B cell (primary cell): ENCODE measurements around the gene ACIN1. TPM values are rescaled to one million over a fixed set of nuclear protein-coding genes. Genes with fewer than 3 reads are reported as not detected.

Experiments used
- ATAC-seq: fragments of 200-7000 bp; cut with Tn5 transposase; one replicate; pipeline ENCODE4 v1.10.0; 2021; ENCODE audit warnings: low read depth, mild to moderate bottlenecking, moderate number of reproducible peaks, moderate library complexity
- CTCF ChIA-PET: fragments of 350-600 bp; sonication (Branson Sonifier 250); formaldehyde crosslinking; loops from one replicate; lab custom pipeline; 2021; ENCODE audit warnings: antibody characterized with exemption, inconsistent platforms; lab: Charles Lee
- POLR2A ChIA-PET: fragments of 350-600 bp; sonication (Branson Sonifier 250); formaldehyde crosslinking; loops from one replicate; lab custom pipeline; 2021; ENCODE audit warnings: antibody characterized with exemption; lab: Charles Lee
- DNase-seq: peaks from one replicate; pipeline ENCODE4 v3.0.0; 2013
- H2AFZ ChIP-seq: 2 replicates; pipeline ENCODE4 v1.6.1; 2012; ENCODE audit warnings: mild to moderate bottlenecking, low read depth, low read length; ENCODE audit not compliant: insufficient read depth, poor library complexity, severe bottlenecking
- H3K27ac ChIP-seq, 2 donors: 1 replicate in 1 of 2; 2 replicates in 1 of 2; pipeline ENCODE4 v1.5.1; 2012 to 2013; ENCODE audit warnings: low read length in 2 of 2, mild to moderate bottlenecking in 2 of 2, moderate library complexity in 1 of 2
- H3K27me3 ChIP-seq, 4 experiments: fragments of 200-600 bp in 1 of 4; sonication (generic) in 1 of 4; replicated peaks in 1 of 4; 1 replicate in 2 of 4; 2 replicates in 2 of 4; pipeline versions ENCODE4 v1.6.1 to v1.7.0; 2013 to 2016; ENCODE audit warnings: low read length in 3 of 4, mild to moderate bottlenecking in 2 of 4, mixed read lengths in 1 of 4, moderate library complexity in 1 of 4; ENCODE audit not compliant: insufficient read depth in 4 of 4, control insufficient read depth in 3 of 4; ENCODE audit errors: control extremely low read depth in 1 of 4
- H3K36me3 ChIP-seq, 2 experiments: replicated peaks in 1 of 2; 1 replicate in 1 of 2; 2 replicates in 1 of 2; pipeline versions ENCODE4 v1.6.1 to v1.7.1; 2013; ENCODE audit warnings: low read length in 1 of 2; ENCODE audit not compliant: insufficient read depth in 2 of 2, control insufficient read depth in 1 of 2; ENCODE audit errors: control extremely low read depth in 1 of 2, extremely low read depth in 1 of 2
- H3K4me1 ChIP-seq, 2 donors: fragments of 200-600 bp in 1 of 2; sonication (generic) in 1 of 2; 1 replicate in 1 of 2; 2 replicates in 1 of 2; pipeline versions ENCODE4 v1.5.1 to v1.6.1; 2013 to 2017; ENCODE audit warnings: low read length in 2 of 2; ENCODE audit not compliant: control insufficient read depth in 2 of 2, insufficient read depth in 2 of 2
- H3K4me2 ChIP-seq: replicated peaks from 2 replicates; pipeline ENCODE3; 2012; ENCODE audit warnings: mild to moderate bottlenecking, low read depth, low read length; ENCODE audit not compliant: poor library complexity, severe bottlenecking
- H3K4me3 ChIP-seq, 5 experiments: fragments of 200-600 bp in 1 of 5; sonication (generic) in 1 of 5; 1 replicate in 3 of 5; 2 replicates in 2 of 5; pipeline versions ENCODE4 v1.5.1 to v1.7.0; 2011 to 2016; ENCODE audit warnings: low read length in 4 of 5, mild to moderate bottlenecking in 4 of 5, low read depth in 2 of 5, control low read depth in 1 of 5, moderate library complexity in 1 of 5; ENCODE audit not compliant: insufficient read depth in 1 of 5; ENCODE audit errors: control extremely low read depth in 1 of 5, extremely low read depth in 1 of 5
- H3K79me2 ChIP-seq: fragments of 200-600 bp; sonication (generic); one replicate; pipeline ENCODE4 v1.6.0; 2016; ENCODE audit warnings: low read length; ENCODE audit not compliant: control insufficient read depth, insufficient read depth
- H3K9ac ChIP-seq: fragments of 200-600 bp; sonication (generic); 2 replicates; pipeline ENCODE4 v1.6.1; 2017; ENCODE audit warnings: mild to moderate bottlenecking, low read length, moderate library complexity
- H3K9me3 ChIP-seq, 3 donors: one replicate each; pipeline versions ENCODE4 v1.6.1 to v1.7.1; 2013; ENCODE audit warnings: low read length in 2 of 3; ENCODE audit not compliant: control insufficient read depth in 2 of 3, insufficient read depth in 1 of 3; ENCODE audit errors: control extremely low read depth in 1 of 3
- H4K20me1 ChIP-seq: 2 replicates; pipeline ENCODE4 v1.6.0; 2012; ENCODE audit warnings: mild to moderate bottlenecking, low read length; ENCODE audit not compliant: insufficient read depth, control insufficient read depth, poor library complexity, severe bottlenecking
- H3K27ac Mint-ChIP-seq: one replicate; pipeline ENCODE4 v1.8.0; 2021; ENCODE audit warnings: mixed read lengths
- H3K27me3 Mint-ChIP-seq: one replicate; pipeline ENCODE4 v1.8.0; 2021; ENCODE audit warnings: mixed read lengths
- H3K4me1 Mint-ChIP-seq: one replicate; pipeline ENCODE4 v1.8.0; 2021; ENCODE audit warnings: mixed read lengths
- H3K4me3 Mint-ChIP-seq: one replicate; pipeline ENCODE4 v1.8.0; 2021; ENCODE audit warnings: mixed read lengths
- H3K9me3 Mint-ChIP-seq: one replicate; pipeline ENCODE4 v1.8.0; 2022; ENCODE audit warnings: mixed read lengths; ENCODE audit not compliant: insufficient read depth
- EZH2 ChIP-seq: IDR thresholded peaks from 2 replicates; pipeline ENCODE4 v1.6.1; 2012; ENCODE audit warnings: borderline replicate concordance, low read depth, mild to moderate bottlenecking, moderate library complexity, low read length; ENCODE audit not compliant: insufficient read depth, poor library complexity, severe bottlenecking
- WGBS: methylation state at CpG from one replicate; pipeline ENCODE4 v1.1.5; 2013; ENCODE audit warnings: missing lambda C conversion rate; ENCODE audit not compliant: insufficient coverage; 5-methylcytosine and 5-hydroxymethylcytosine counted together
- intact Hi-C: fragments of 100-400 bp; cut with micrococcal nuclease; formaldehyde crosslinking; loops from one replicate; pipeline ENCODE4 v1.10.0; 2022
- polyA plus RNA-seq: library from polyadenylated mRNA; depleted of rRNA; stranded (reverse); fragments of >200 nt; gene quantifications from 2 replicates; pipeline ENCODE4 v1.2.3, GENCODE V29; 2012
- total RNA-seq, 2 donors: library from RNA; stranded (reverse); fragments of 120-200 nt in 1 of 2; gene quantifications; 1 replicate in 1 of 2; 2 replicates in 1 of 2; pipeline versions ENCODE4 v1.2.3 to v1.2.4, GENCODE V29; 2013 to 2022
- TF ChIP-seq, protein P1 (sequence below): fragments of 200-600 bp; IDR thresholded peaks from one replicate; pipeline ENCODE4 v1.8.0; 2022; ENCODE audit warnings: antibody characterized with exemption, mild to moderate bottlenecking

The ACIN1 gene
- total and polyA plus RNA-seq, 2 donors (not counting 1 experiment from before 2014, with no cell fraction given) = 178 to 359 TPM

DNA sequence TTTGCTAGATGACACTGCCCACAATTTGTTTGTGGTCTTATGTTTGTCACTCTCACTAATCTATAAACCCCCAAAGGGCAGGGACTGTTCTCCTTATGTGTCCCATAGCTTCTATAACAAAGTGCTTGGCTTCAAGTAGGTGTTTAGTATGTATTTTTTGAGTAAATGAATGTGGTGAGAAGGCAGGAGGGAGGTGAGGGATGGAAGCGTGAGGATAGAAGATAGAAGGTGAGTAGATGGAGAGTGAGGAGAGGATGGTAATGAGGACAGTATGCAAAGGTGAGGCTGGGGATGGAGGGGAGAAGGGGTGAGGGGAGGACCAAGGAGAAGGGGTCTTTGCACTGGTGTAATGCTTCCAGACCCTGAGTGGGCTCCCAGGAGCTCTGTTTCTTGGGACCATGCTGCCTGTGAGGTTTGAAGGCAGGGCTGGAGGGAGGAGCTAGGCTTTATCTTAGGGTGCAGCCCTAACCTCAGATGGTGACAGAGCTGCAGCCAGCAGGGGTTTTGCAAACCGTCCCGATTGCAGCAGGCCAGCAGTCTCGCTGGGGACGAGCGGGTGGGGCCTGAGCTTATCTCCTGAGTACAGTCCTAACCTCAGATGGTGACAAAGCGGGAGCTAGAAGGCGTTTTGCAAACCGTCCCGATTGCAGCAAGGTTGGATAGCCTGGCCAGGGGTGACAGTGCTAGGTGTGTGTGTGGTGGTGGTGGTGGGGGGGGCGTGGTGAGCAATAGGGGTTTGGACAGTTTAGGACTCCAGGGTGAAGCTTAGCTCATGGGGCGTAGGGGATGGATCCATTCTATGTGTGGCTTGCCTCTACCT is 17.6 kb upstream of the ACIN1 start:
- DNase-seq (no peak), ATAC-seq (no peak)
- WGBS = 27% methylated on average over 10 of the region's 12 CpGs
- H3K27ac ChIP-seq = no peak overlapping the region
- H3K27me3 Mint-ChIP-seq = peaks cover 19% of the 10 kb centered on the region
- POLR2A ChIA-PET = no interaction called here
- H3K27me3 ChIP-seq = peaks cover 0 to 30% (median 11%) of the 10 kb centered on the region in 4 experiments
- H3K9me3 Mint-ChIP-seq = no peaks in the 10 kb centered on the region
- TF ChIP-seq, protein P1, sequence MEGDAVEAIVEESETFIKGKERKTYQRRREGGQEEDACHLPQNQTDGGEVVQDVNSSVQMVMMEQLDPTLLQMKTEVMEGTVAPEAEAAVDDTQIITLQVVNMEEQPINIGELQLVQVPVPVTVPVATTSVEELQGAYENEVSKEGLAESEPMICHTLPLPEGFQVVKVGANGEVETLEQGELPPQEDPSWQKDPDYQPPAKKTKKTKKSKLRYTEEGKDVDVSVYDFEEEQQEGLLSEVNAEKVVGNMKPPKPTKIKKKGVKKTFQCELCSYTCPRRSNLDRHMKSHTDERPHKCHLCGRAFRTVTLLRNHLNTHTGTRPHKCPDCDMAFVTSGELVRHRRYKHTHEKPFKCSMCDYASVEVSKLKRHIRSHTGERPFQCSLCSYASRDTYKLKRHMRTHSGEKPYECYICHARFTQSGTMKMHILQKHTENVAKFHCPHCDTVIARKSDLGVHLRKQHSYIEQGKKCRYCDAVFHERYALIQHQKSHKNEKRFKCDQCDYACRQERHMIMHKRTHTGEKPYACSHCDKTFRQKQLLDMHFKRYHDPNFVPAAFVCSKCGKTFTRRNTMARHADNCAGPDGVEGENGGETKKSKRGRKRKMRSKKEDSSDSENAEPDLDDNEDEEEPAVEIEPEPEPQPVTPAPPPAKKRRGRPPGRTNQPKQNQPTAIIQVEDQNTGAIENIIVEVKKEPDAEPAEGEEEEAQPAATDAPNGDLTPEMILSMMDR = no peak
- no peak for TF ChIP-seq EZH2
- H2AFZ ChIP-seq = no peak overlapping the region
- peaks cover 0 to 7% (median 0%) of the 10 kb centered on the region in 3 donors for H3K9me3 ChIP-seq
- H4K20me1 ChIP-seq = no peaks in the 10 kb centered on the region
- intact Hi-C loops = no loop called here
- no peaks in the 10 kb centered on the region for H3K79me2 ChIP-seq
- no peak overlapping the region for H3K4me2 ChIP-seq
- no peaks in the 10 kb centered on the region for H3K4me1 Mint-ChIP-seq
- H3K4me3 ChIP-seq = no peak overlapping the region
- H3K4me3 Mint-ChIP-seq = no peak overlapping the region
- H3K36me3 ChIP-seq = no peaks in the 10 kb centered on the region
- H3K27ac Mint-ChIP-seq = no peak overlapping the region
- no peaks in the 10 kb centered on the region for H3K4me1 ChIP-seq
- CTCF ChIA-PET = interaction anchor here (1.0 to 1.4 kb wide), 3 partner anchors 9 to 44 kb away, joined by 3 to 5 read pairs (median 3); no protein-coding TSS in a partner anchor
- no peak overlapping the region for H3K9ac ChIP-seq
